GM19035 (cell line): ENCODE data around the gene POLD1.

Experiments
- ATAC-seq: cut with Tn5 transposase; IDR thresholded peaks from one replicate; pipeline ENCODE4 v1.9.1; 2021; ENCODE audit not compliant: unreplicated experiment

Gene POLD1

GRCh38 chr19:50365434-50366306 lies 18.5 kb upstream of the POLD1 start, which contains the start of gene NAPSA:
Gene NAPSA (minus strand): TSS chr19:50365639. CDS start chr19:50365621, 18 bp downstream.
- ATAC-seq: no peak

- ATAC-seq: no peak
Measured at GRCh38 chr19:50368649-50369570, 15.2 kb upstream of the POLD1 start.

- ATAC-seq: no peak
Measured at GRCh38 chr19:50371914-50372475, 12.2 kb upstream of the POLD1 start.

- ATAC-seq: peak; percentile 87
Measured at GRCh38 chr19:50376166-50377050, 7.7 kb upstream of the POLD1 start, which contains the start of gene NR1H2. Gene NR1H2 (plus strand): TSS chr19:50376457. CDS start chr19:50377606, 1,149 bp downstream.

- no peak for ATAC-seq
Measured at GRCh38 chr19:50377051-50377461, 7.1 kb upstream of the POLD1 start.

- no peak for ATAC-seq
Measured at GRCh38 chr19:50377517-50377916, 6.6 kb upstream of the POLD1 start.

- ATAC-seq: no peak
Measured at GRCh38 chr19:50378169-50378862, 5.8 kb upstream of the POLD1 start.

GRCh38 chr19:50378863-50379236 lies 5.3 kb upstream of the POLD1 start:
- ATAC-seq: no peak

- no peak for ATAC-seq
Measured at GRCh38 chr19:50379602-50380001, 4.5 kb upstream of the POLD1 start.

- ATAC-seq: no peak
Measured at GRCh38 chr19:50380137-50380536, 4.0 kb upstream of the POLD1 start.

- ATAC-seq: no peak
Measured at GRCh38 chr19:50380751-50381151, 3.4 kb upstream of the POLD1 start.

GRCh38 chr19:50381881-50382729 lies 2.0 kb upstream of the POLD1 start:
- no peak for ATAC-seq

- no peak for ATAC-seq
Measured at GRCh38 chr19:50383001-50383851, 921 bp upstream of the POLD1 start.

- ATAC-seq: no peak
Measured at GRCh38 chr19:50384685-50385535, 763 bp downstream of the POLD1 start.

GRCh38 chr19:50387176-50387867 lies 3.2 kb downstream of the POLD1 start:
- ATAC-seq: no peak

GRCh38 chr19:50387868-50388245 lies 3.7 kb downstream of the POLD1 start:
- no peak for ATAC-seq
